ENCODE measurements around the gene RAPGEF4. TPM values are rescaled to one million over a fixed set of nuclear protein-coding genes. Genes with fewer than 3 reads are reported as not detected.

Gene RAPGEF4
- total RNA-seq, 4 donors from 2014 or later = 3.6 to 12.0 (median 6.7) TPM

GRCh38 chr2:172749388-172749787 lies 13.7 kb downstream of the RAPGEF4 start:
- H3K4me3 ChIP-seq = no peak overlapping the region
- WGBS, 2 donors = 66 to 72% methylated on average over 6 of the region's 6 CpGs
- no peak overlapping the region for H3K27ac ChIP-seq
- H3K36me3 ChIP-seq = no peaks in the 10 kb centered on the region
- no peaks in the 10 kb centered on the region for H3K27me3 ChIP-seq
- H3K4me1 ChIP-seq = no peaks in the 10 kb centered on the region
- DNase-seq (ENCODE audit: low spot score in 2 of 2) = no peak
- TF ChIP-seq, protein P1, sequence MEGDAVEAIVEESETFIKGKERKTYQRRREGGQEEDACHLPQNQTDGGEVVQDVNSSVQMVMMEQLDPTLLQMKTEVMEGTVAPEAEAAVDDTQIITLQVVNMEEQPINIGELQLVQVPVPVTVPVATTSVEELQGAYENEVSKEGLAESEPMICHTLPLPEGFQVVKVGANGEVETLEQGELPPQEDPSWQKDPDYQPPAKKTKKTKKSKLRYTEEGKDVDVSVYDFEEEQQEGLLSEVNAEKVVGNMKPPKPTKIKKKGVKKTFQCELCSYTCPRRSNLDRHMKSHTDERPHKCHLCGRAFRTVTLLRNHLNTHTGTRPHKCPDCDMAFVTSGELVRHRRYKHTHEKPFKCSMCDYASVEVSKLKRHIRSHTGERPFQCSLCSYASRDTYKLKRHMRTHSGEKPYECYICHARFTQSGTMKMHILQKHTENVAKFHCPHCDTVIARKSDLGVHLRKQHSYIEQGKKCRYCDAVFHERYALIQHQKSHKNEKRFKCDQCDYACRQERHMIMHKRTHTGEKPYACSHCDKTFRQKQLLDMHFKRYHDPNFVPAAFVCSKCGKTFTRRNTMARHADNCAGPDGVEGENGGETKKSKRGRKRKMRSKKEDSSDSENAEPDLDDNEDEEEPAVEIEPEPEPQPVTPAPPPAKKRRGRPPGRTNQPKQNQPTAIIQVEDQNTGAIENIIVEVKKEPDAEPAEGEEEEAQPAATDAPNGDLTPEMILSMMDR (IDR thresholded peaks at IDR 0.05) = no peak
- no peak for TF ChIP-seq POLR2A (IDR thresholded peaks at IDR 0.05)
- no peak for TF ChIP-seq EP300 (IDR thresholded peaks at IDR 0.05)
- peaks cover 0 to 10% (median 0%) of the 10 kb centered on the region in 4 donors for H3K9me3 ChIP-seq

GRCh38 chr2:172751564-172751963 lies 15.9 kb downstream of the RAPGEF4 start:
- WGBS, 2 donors = 26 to 35% methylated on average over 2 of the region's 2 CpGs
- H3K9me3 ChIP-seq = peaks cover 0 to 5% (median 0%) of the 10 kb centered on the region in 4 donors
- H3K27ac ChIP-seq = no peak overlapping the region
- TF ChIP-seq, protein P1 (IDR thresholded peaks at IDR 0.05) = no peak
- TF ChIP-seq EP300 (IDR thresholded peaks at IDR 0.05) (no peak), POLR2A (IDR thresholded peaks at IDR 0.05) (no peak)
- H3K4me1 ChIP-seq = no peaks in the 10 kb centered on the region
- H3K4me3 ChIP-seq = no peak overlapping the region
- DNase-seq (ENCODE audit: low spot score in 2 of 2) = no peak
- no peaks in the 10 kb centered on the region for H3K27me3 ChIP-seq
- H3K36me3 ChIP-seq = no peaks in the 10 kb centered on the region

- DNase-seq (ENCODE audit: low spot score in 2 of 2) = no peak
- H3K4me1 ChIP-seq = no peaks in the 10 kb centered on the region
- H3K27ac ChIP-seq = no peak overlapping the region
- TF ChIP-seq POLR2A (IDR thresholded peaks at IDR 0.05) = no peak
- TF ChIP-seq, protein P1 (IDR thresholded peaks at IDR 0.05) = no peak
- TF ChIP-seq EP300 (IDR thresholded peaks at IDR 0.05) = no peak
- no peaks in the 10 kb centered on the region for H3K9me3 ChIP-seq
- no peaks in the 10 kb centered on the region for H3K27me3 ChIP-seq
- WGBS, 2 donors = 78 to 80% methylated on average over 3 of the region's 3 CpGs
- H3K36me3 ChIP-seq = no peaks in the 10 kb centered on the region
- no peak overlapping the region for H3K4me3 ChIP-seq
Observed at GRCh38 chr2:172753610-172754009, 18.0 kb downstream of the RAPGEF4 start.

GRCh38 chr2:172759441-172759840 lies 23.8 kb downstream of the RAPGEF4 start:
- TF ChIP-seq, protein P1 (IDR thresholded peaks at IDR 0.05) = no peak
- TF ChIP-seq POLR2A (IDR thresholded peaks at IDR 0.05) (no peak), EP300 (IDR thresholded peaks at IDR 0.05) (no peak)
- no peak overlapping the region for H3K27ac ChIP-seq
- 95 to 100% methylated on average over 2 of the region's 2 CpGs for WGBS, 2 donors
- H3K9me3 ChIP-seq = peaks cover 0 to 25% (median 0%) of the 10 kb centered on the region in 4 donors
- H3K4me1 ChIP-seq = no peaks in the 10 kb centered on the region
- no peaks in the 10 kb centered on the region for H3K27me3 ChIP-seq
- no peak overlapping the region for H3K4me3 ChIP-seq
- H3K36me3 ChIP-seq = no peaks in the 10 kb centered on the region
- no peak for DNase-seq (ENCODE audit: low spot score in 2 of 2)

DNA sequence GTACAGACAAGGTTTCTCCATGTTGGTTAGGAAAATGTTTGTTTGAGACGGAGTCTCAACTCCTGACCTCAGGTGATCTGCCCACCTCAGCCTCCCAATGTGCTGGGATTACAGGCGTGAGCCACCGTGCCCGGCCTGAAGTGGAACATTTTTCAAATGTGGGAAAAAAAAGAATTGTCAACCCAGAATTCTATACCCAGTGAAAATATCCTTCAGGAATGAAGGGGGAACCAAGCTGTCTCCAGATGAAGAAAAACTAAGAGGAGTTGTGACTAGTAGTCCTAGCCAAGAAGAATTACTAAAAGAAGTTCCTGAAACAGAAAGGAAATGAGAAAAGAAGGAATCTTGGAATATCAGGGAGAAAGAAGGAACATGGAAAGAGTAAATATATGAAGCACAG lies 25.7 kb downstream of the RAPGEF4 start:
- H3K27ac ChIP-seq = no peak overlapping the region
- no peaks in the 10 kb centered on the region for H3K27me3 ChIP-seq
- no peaks in the 10 kb centered on the region for H3K4me1 ChIP-seq
- no peak for DNase-seq (ENCODE audit: low spot score in 2 of 2)
- TF ChIP-seq POLR2A (IDR thresholded peaks at IDR 0.05) = no peak
- TF ChIP-seq, protein P1 (IDR thresholded peaks at IDR 0.05) = no peak
- no peak for TF ChIP-seq EP300 (IDR thresholded peaks at IDR 0.05)
- no peaks in the 10 kb centered on the region for H3K36me3 ChIP-seq
- peaks cover 0 to 25% (median 0%) of the 10 kb centered on the region in 4 donors for H3K9me3 ChIP-seq
- H3K4me3 ChIP-seq = no peak overlapping the region
- WGBS, 2 donors = 96% methylated on average over 4 of the region's 4 CpGs

Data from tibial nerve (tissue), 4 donors.